Measurements from ENCODE around the gene PES1. TPM values are rescaled to one million over a fixed set of nuclear protein-coding genes. Genes with fewer than 3 reads are reported as not detected.

The PES1 gene
- total RNA-seq, 1 experiment from 2014 or later = 145 TPM

DNA sequence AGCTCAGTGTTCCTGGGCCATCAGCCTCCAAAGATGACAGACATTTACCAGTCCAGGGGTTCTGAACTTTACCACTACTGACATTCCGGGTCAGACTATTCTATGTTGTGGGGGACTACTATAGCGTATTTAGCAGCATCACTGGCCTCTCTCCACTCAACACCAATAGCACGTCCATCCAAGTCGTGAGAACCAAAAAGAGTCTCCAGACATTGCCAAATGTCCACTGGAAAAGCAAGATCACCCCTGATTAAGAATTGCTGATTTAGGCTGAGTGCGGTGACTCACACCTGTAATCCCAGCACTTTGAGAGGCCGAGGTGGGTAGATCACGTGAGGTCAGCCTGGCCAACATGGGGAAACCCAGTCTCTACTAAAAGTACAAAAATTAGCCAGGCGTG lies 5.3 kb downstream of the PES1 start:
- TF ChIP-seq, protein P1, sequence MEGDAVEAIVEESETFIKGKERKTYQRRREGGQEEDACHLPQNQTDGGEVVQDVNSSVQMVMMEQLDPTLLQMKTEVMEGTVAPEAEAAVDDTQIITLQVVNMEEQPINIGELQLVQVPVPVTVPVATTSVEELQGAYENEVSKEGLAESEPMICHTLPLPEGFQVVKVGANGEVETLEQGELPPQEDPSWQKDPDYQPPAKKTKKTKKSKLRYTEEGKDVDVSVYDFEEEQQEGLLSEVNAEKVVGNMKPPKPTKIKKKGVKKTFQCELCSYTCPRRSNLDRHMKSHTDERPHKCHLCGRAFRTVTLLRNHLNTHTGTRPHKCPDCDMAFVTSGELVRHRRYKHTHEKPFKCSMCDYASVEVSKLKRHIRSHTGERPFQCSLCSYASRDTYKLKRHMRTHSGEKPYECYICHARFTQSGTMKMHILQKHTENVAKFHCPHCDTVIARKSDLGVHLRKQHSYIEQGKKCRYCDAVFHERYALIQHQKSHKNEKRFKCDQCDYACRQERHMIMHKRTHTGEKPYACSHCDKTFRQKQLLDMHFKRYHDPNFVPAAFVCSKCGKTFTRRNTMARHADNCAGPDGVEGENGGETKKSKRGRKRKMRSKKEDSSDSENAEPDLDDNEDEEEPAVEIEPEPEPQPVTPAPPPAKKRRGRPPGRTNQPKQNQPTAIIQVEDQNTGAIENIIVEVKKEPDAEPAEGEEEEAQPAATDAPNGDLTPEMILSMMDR (IDR thresholded peaks at IDR 0.05; ENCODE audit: unreplicated experiment) = no peak
- no peaks in the 10 kb centered on the region for H3K4me1 Mint-ChIP-seq (ENCODE audit: insufficient read depth, unreplicated experiment)
- ChIA-PET CTCF (interaction anchor here (0.5 kb wide), 1 partner anchor 1243 kb away, joined by 3 read pairs; no protein-coding TSS in a partner anchor), POLR2A (no interaction called here)
- no peak overlapping the region for H3K27ac Mint-ChIP-seq (ENCODE audit: low read depth, unreplicated experiment)
- no TSS peak for BruUV-seq (replicated peaks)
- intact Hi-C loops (cut with micrococcal nuclease) = no loop called here
- DNase-seq (ENCODE audit: unreplicated experiment) = no peak
- no peaks in the 10 kb centered on the region for H3K27me3 Mint-ChIP-seq (ENCODE audit: insufficient read depth, unreplicated experiment)
- peaks cover 73% of the 10 kb centered on the region for H3K36me3 Mint-ChIP-seq (ENCODE audit: insufficient read depth, unreplicated experiment)
- H3K4me3 Mint-ChIP-seq (ENCODE audit: unreplicated experiment) = no peak overlapping the region
- H3K9me3 Mint-ChIP-seq (ENCODE audit: unreplicated experiment) = no peaks in the 10 kb centered on the region

DNA sequence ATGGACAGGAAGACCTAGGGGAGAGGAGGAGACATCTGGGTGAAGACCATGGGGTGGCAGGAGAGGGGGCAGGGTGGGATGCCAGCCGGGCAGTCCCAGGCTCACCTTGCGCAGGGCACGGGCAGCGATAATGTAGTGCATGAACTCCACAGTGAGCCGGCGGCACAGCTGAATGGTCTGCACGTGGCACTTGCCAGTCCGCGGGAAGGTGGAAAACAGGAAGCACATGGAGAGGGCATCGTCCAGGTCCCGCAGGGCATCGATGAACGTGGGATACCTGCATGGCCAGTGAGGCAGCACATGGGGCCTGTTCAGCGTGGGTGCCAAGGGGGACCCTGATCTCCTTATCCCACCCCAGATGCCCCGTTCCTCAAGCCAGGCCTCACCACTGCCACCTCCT lies 7.3 kb downstream of the PES1 start:
- CTCF ChIA-PET = interaction anchor here (0.6 kb wide), 1 partner anchor 197 kb away, joined by 3 read pairs; the partner anchor contains the start of gene RNF215
- POLR2A ChIA-PET = no interaction called here
- Mint-ChIP-seq H3K9me3 (ENCODE audit: unreplicated experiment) (no peaks in the 10 kb centered on the region), H3K36me3 (ENCODE audit: insufficient read depth, unreplicated experiment) (peaks cover 90% of the 10 kb centered on the region), H3K4me3 (ENCODE audit: unreplicated experiment) (no peak overlapping the region), H3K27me3 (ENCODE audit: insufficient read depth, unreplicated experiment) (no peaks in the 10 kb centered on the region), H3K4me1 (ENCODE audit: insufficient read depth, unreplicated experiment) (no peaks in the 10 kb centered on the region), H3K27ac (ENCODE audit: low read depth, unreplicated experiment) (no peak overlapping the region)
- BruUV-seq (replicated peaks) = no TSS peak
- TF ChIP-seq, protein P1 (IDR thresholded peaks at IDR 0.05; ENCODE audit: unreplicated experiment) = no peak
- DNase-seq (ENCODE audit: unreplicated experiment) = no peak
- intact Hi-C loops (cut with micrococcal nuclease) = no loop called here

DNA sequence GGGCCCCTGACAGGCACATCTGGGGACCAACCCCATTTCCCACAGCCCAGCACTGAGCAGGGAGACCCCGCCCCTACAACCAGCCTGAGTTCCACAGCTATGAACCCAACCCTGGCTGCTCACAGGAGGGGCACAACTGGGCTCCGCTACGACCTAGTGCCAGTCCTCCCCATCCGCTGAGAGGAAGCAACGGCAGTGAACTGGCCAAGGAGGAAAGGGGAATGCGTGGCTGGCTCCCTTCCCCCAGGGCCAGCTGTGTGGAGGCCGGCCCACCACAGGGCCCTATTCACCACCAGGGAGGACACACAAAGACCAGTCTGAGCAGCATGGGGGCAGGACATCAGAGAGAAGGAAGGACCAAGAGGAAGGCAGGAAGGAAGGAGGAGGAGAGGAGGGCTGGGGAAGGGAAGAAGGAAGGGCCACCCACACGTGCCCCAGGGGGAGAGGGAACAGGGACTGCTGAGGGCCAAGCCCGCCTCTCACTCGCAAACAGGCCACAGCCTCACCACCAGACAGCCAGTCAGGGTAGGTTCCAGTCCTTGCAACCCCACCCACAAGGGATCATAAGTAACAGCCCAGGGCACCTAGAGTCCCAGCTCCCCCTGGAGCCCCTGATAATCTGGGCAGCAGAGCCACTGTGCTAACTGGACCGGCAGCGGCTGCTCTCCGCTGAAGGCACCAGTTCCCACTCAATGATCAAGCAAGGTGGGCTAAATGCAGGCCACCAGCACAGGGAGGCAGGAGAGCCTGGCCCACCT lies 8.7 kb downstream of the PES1 start:
- H3K27me3 Mint-ChIP-seq (ENCODE audit: insufficient read depth, unreplicated experiment) = no peaks in the 10 kb centered on the region
- intact Hi-C loops (cut with micrococcal nuclease) = no loop called here
- POLR2A ChIA-PET = interaction anchor here (0.6 to 1.0 kb wide), 2 partner anchors 9 to 84 kb away, joined by 3 read pairs; partner anchors contain the start of gene PES1
- H3K4me1 Mint-ChIP-seq (ENCODE audit: insufficient read depth, unreplicated experiment) = no peaks in the 10 kb centered on the region
- DNase-seq (ENCODE audit: unreplicated experiment) = no peak
- peaks cover 90% of the 10 kb centered on the region for H3K36me3 Mint-ChIP-seq (ENCODE audit: insufficient read depth, unreplicated experiment)
- no peaks in the 10 kb centered on the region for H3K9me3 Mint-ChIP-seq (ENCODE audit: unreplicated experiment)
- no TSS peak for BruUV-seq (replicated peaks)
- no peak overlapping the region for H3K27ac Mint-ChIP-seq (ENCODE audit: low read depth, unreplicated experiment)
- TF ChIP-seq, protein P1 (IDR thresholded peaks at IDR 0.05; ENCODE audit: unreplicated experiment) = no peak
- no peak overlapping the region for H3K4me3 Mint-ChIP-seq (ENCODE audit: unreplicated experiment)
- CTCF ChIA-PET = interaction anchor here (0.5 to 0.7 kb wide), 2 partner anchors 165 to 338 kb away, joined by 3 read pairs; no protein-coding TSS in a partner anchor

DNA sequence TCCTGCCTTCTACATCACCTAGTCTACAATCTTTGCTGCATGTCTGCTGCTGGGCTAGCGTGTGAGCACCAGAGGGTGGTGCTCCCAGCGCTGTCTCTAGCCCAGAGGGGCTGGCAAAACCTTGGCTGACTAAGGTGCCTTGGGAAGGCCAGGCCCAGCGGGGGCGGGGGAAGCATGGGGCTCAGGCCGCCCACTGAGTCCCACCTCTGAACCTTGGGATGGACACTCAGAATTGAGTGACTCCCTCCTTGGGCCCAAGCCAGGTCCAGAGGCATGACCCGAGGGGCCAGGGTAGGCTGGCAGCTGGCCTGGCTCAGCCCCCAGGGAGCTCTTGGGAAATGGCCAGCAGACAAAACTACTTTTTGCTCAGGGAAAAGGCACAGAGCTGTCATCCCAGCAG lies 9.7 kb downstream of the PES1 start:
- peaks cover 90% of the 10 kb centered on the region for H3K36me3 Mint-ChIP-seq (ENCODE audit: insufficient read depth, unreplicated experiment)
- TF ChIP-seq, protein P1 (IDR thresholded peaks at IDR 0.05; ENCODE audit: unreplicated experiment) = no peak
- no peak for DNase-seq (ENCODE audit: unreplicated experiment)
- CTCF ChIA-PET = interaction anchor here (0.6 kb wide), 1 partner anchor 51 kb away, joined by 3 read pairs; no protein-coding TSS in a partner anchor
- H3K4me1 Mint-ChIP-seq (ENCODE audit: insufficient read depth, unreplicated experiment) = no peaks in the 10 kb centered on the region
- POLR2A ChIA-PET = no interaction called here
- no peak overlapping the region for H3K4me3 Mint-ChIP-seq (ENCODE audit: unreplicated experiment)
- intact Hi-C loops (cut with micrococcal nuclease) = no loop called here
- H3K9me3 Mint-ChIP-seq (ENCODE audit: unreplicated experiment) = no peaks in the 10 kb centered on the region
- no peaks in the 10 kb centered on the region for H3K27me3 Mint-ChIP-seq (ENCODE audit: insufficient read depth, unreplicated experiment)
- H3K27ac Mint-ChIP-seq (ENCODE audit: low read depth, unreplicated experiment) = no peak overlapping the region
- no TSS peak for BruUV-seq (replicated peaks)

Data from MCF 10A (cell line).